HG03575 (cell line): Measurements from ENCODE around the gene KRTAP13-2.

ENCODE experiments used
- ATAC-seq: cut with Tn5 transposase; IDR thresholded peaks from one replicate; pipeline ENCODE4 v1.9.1; 2021; ENCODE audit not compliant: unreplicated experiment, insufficient number of reproducible peaks, low FRiP score; ENCODE audit errors: extremely low read depth

The KRTAP13-2 gene, protein sequence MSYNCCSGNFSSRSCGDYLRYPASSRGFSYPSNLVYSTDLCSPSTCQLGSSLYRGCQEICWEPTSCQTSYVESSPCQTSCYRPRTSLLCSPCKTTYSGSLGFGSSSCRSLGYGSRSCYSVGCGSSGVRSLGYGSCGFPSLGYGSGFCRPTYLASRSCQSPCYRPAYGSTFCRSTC

DNA sequence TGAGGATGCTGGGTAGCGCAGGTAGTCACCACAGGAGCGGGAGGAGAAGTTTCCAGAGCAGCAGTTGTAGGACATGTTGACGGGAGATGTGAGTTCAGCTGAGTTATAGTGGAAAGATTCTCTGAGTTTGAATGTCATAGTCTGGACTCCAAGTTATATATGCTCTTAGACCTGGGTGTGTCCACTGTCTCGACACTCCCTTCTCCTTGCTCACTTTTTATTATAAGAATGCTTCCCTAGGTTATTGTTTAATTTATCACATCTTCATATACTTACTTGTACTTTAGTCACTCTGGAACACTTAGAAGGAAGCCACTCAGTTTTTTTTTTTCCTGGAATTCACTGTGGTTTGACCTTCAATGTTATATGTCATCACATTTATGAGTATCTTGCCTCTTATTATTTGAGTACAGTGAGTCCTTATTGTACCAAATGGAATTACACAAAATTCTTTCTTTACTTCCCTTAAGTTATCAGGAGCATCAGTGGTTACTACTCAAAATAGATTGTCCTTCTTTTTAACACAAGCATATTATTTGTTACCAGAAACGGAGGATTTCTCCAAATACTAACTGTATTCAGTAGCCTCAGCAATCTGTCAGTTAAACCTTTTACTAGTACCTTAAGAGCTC is at the start of gene KRTAP13-2:
Gene KRTAP13-2 (minus strand): TSS at position 133 of the 632 bp plus-strand sequence. CDS start 58 bp downstream, at position 75.
- no peak for ATAC-seq

- no peak for ATAC-seq
Measured at GRCh38 chr21:30415993-30416392, 43.9 kb upstream of the KRTAP13-2 start.

- no peak for ATAC-seq
Measured at GRCh38 chr21:30408782-30409494, 36.9 kb upstream of the KRTAP13-2 start.

GRCh38 chr21:30395731-30396130 is 23.7 kb upstream of the KRTAP13-2 start, which contains the start of gene KRTAP13-1:
KRTAP13-1 (plus strand) TSS chr21:30396031; CDS start chr21:30396087, 56 bp downstream.
- no peak for ATAC-seq

GRCh38 chr21:30391492-30392025 is 19.5 kb upstream of the KRTAP13-2 start:
- no peak for ATAC-seq

- no peak for ATAC-seq
Measured at GRCh38 chr21:30382201-30382600, 10.1 kb upstream of the KRTAP13-2 start.

DNA sequence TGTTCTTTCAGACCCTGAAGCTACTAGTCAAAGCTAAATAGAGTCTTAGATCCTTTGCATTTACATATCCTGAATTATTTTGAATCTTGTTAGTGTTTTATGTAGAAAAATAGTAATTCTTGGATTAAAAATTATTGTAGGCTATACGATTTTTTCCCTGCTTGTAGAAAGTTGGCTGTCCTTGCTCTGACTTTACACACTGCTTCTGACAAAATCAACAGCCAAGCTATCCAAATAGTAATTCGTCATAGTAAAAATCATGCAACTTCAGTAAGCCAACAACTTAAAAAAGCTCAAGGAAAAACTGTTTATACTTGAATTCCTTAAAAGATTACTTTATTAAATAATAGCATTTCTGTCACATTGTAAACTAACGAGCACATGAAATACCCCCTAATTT is 16.2 kb downstream of the KRTAP13-2 start:
- ATAC-seq, result no peak

- no peak for ATAC-seq
Measured at GRCh38 chr21:30354308-30355005, 17.6 kb downstream of the KRTAP13-2 start.

GRCh38 chr21:30351534-30351933 is 20.5 kb downstream of the KRTAP13-2 start:
- ATAC-seq, result no peak

- no peak for ATAC-seq
Measured at GRCh38 chr21:30349572-30349971, 22.5 kb downstream of the KRTAP13-2 start.

- ATAC-seq, result no peak
Measured at GRCh38 chr21:30348506-30348905, 23.6 kb downstream of the KRTAP13-2 start, which contains the start of gene KRTAP23-1. KRTAP23-1 (minus strand) TSS chr21:30348606; CDS start chr21:30348606, 0 bp downstream.

DNA sequence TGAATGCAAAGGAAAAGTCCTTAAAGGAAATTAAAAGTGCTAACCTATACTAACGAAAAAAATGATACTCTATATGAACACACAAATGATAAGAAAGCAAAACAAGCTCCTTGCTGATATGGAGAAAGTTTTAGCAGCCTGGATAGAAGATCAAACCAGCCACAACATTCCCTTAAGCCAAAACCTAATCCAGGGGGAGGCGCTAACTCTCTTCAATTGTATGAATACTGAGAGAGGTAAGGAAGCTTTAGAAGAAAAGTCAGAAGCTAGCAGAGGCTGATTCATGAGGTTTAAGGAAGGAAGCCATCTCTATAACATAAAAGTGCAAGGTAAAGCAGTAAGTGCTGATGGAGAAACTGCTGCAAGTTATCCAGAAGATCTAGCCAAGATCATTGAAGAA is 27.1 kb downstream of the KRTAP13-2 start:
- no peak for ATAC-seq

DNA sequence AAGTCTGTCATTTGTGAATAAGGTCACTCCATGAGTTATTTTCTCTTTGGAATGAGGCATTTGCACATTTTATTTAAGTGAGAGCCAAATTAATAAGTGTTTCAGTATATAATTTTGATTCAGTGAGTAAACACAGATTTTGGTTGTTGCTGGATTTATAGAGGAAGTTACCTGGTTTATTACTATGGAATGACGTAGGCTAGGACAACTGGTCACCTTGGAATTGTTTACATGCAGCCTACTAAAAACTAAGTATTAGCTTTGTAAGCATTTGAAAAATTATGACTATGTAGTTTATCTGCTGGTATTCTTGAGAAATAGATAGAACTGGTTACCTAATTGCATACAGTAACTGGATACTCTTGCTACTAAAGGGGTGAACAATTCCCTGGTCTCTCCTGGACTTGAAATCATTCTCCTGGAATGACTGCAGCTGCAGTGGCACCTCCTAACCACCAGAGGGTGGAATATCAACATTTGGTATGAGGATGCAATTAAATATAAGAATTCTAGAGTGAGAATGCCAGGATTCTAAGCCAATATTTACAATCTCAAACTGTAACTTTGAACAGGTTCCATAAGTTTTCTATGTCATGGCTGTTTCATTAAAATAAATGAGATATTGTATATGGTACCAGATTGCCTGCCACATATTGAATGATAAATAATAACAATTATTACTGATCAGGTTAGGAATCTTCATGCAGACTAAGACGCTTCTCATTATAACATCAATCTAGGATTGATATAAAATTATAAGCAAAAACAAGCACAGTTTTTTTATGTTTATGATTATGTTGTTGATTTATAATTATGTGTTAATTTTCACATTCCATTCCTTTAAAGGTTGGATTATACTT is 31.1 kb downstream of the KRTAP13-2 start:
- no peak for ATAC-seq

DNA sequence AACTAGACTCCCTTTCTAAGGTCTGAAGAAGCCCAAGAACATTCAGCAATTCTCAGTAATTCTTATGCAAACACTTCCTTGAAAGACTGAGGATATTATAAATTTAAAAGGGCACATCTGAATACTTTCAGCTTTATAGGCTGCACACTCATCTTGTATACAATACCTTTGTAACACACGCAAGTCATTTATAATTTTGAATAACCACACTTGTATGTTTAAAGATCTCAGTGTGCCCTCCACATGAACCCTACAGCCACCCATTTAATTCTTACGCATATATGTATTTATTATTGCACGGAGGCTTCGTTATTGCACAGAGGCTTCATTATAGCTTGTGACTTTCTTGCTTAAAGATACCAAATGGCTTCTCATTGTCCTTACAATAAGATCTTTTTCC is 33.4 kb downstream of the KRTAP13-2 start:
- no peak for ATAC-seq

DNA sequence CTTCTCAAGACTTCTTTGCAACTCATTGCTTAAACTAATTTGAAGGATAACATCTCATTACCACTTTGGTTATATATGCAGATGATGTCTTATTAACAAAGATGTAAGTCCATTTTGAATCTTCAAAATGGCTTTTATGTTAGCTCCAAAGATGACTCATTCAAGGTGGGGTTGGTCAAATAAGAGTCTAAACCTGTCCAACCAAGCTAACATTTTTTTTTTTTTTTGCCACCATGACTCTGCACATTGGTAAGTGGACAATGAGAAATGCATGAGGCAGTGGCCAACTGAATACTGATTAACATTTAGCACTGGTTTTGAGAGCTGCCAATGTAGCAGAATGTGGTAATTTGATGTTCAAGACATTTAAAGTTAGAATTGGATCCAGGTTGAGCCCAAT is 34.3 kb downstream of the KRTAP13-2 start:
- no peak for ATAC-seq

DNA sequence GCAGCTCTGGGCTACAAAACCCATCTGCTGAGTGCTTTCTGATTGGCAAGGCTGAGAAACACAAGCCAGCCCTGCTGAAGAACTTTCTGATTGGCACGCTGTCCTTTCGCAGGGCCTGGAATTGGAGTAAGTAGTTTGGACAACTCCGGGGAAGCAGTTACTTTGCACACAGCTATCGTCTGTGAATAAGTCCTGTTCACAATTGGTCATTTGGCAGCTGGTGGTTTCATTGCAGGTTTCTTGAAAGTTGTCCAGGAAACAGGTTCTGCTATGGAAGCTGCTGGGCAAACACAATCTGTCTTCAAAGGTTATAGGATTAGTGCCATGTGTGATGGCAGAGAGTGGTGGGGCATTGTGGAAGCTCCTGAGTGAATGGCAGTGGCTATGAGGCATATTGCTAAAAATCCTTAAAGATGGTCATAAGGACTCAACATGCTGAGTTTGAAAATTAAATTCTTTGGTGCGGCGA is 34.8 kb downstream of the KRTAP13-2 start, which contains the start of gene KRTAP27-1:
Gene KRTAP27-1 (minus strand): TSS at position 419 of the 469 bp plus-strand sequence. CDS start 26 bp downstream, at position 393.
- no peak for ATAC-seq

DNA sequence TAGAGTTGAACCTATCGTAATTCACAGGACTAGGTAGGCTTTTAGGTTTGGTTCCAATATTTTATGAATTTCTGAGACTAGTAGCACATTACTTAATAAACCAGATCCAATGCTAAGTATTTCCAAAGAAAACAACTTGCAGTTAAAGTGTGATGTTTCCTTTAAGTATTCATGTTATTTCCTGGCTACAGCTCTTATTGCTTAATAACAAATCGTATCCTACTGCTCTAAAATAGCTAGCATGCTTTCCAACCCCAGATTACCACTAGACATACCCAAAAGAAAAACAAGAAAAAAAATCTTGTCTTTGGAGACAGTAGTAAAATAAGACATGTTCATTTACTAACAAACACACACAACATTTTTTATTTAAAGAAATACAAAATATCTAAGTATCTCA is 35.5 kb downstream of the KRTAP13-2 start:
- ATAC-seq, result no peak

DNA sequence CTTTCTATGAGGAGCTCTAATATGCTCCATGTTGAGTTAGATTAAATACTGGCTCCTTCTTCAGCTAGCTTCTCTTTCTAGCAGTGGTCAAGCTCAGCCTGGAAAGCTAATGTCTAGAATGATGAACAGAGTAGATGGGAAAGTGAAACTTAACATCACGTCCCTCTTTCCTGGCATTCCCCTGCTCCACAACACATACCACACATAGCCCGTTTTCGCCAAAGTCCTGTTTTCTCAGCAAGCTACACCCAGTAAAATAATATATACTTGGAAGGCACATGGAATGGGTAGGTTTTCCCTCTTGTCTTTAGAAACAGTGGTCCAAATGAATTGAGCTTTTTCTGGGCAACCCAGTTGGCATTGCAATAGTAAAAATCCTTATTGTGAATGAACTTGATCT is 38.3 kb downstream of the KRTAP13-2 start:
- no peak for ATAC-seq
